Measurements from ENCODE around the gene ATAD3C.

DNA sequence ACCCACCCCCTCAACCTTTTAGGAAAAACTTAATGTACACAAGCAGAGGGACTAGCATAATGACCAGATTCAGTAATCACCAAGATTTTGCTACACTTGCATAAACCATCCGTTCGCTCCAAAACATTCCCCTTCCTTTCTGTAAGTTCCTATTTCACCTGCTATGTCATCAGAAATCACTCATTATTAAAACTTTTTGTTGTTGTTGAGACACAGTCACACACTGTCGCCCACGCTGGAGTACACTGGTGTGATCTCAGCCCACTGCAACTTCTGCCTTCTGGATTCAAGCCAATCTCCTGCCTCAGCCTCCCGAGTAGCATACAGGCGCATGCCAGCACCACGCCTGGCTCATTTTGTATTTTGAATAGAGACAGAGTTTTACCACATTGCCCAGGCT is 45.8 kb upstream of the ATAD3C start:
- no peak for TF ChIP-seq CTCF (IDR thresholded peaks at IDR 0.05)
- no peak for TF ChIP-seq POLR2A (IDR thresholded peaks at IDR 0.05)
- no peak for TF ChIP-seq POLR2AphosphoS5 (IDR thresholded peaks at IDR 0.05; ENCODE audit: insufficient read depth in 1 of 2, low read depth in 1 of 2)

Data from vagina (tissue), 2 donors.